ENCODE data around the gene GPT2.
"Not testable (repeated sequence)": the region's sequence is repeated elsewhere in the genome, so short reads cannot be mapped to it uniquely, and the experiment has no call there.

The GPT2 gene

GRCh38 chr16:46926470-46927225 lies 42.5 kb downstream of the GPT2 start:
- no peak for FAIRE-seq
- no peak for TF ChIP-seq POU2F2 (IDR thresholded peaks at IDR 0.05; ENCODE audit: low read depth, low read length)
- TF ChIP-seq POLR2AphosphoS5 (IDR thresholded peaks at IDR 0.05; ENCODE audit: low read depth, low read length), result no peak
- TF ChIP-seq PAX5 (IDR thresholded peaks at IDR 0.05; ENCODE audit: insufficient read depth, low read length, severe bottlenecking), result no peak
- no peak for TF ChIP-seq TAF1 (IDR thresholded peaks at IDR 0.05; ENCODE audit: low read depth, low read length)
- TF ChIP-seq POLR2A (IDR thresholded peaks at IDR 0.05; ENCODE audit: low read depth, low read length), result no peak
- TF ChIP-seq SPI1 (IDR thresholded peaks at IDR 0.05; ENCODE audit: low read depth, low read length), result no peak
- no peak for DNase-seq (ENCODE audit: insufficient read length, low spot score)

- DNase-seq (ENCODE audit: insufficient read length, low spot score) (no peak), FAIRE-seq (no peak)
- no peak for TF ChIP-seq POLR2AphosphoS5 (IDR thresholded peaks at IDR 0.05; ENCODE audit: low read depth, low read length)
- TF ChIP-seq PAX5 (IDR thresholded peaks at IDR 0.05; ENCODE audit: insufficient read depth, low read length, severe bottlenecking), result no peak
- TF ChIP-seq POU2F2 (IDR thresholded peaks at IDR 0.05; ENCODE audit: low read depth, low read length), result no peak
- TF ChIP-seq SPI1 (IDR thresholded peaks at IDR 0.05; ENCODE audit: low read depth, low read length), result no peak
- TF ChIP-seq TAF1 (IDR thresholded peaks at IDR 0.05; ENCODE audit: low read depth, low read length), result no peak
- TF ChIP-seq POLR2A (IDR thresholded peaks at IDR 0.05; ENCODE audit: low read depth, low read length), result no peak
Measured at GRCh38 chr16:46927273-46927672, 43.1 kb downstream of the GPT2 start.

GRCh38 chr16:46928811-46929210 lies 44.6 kb downstream of the GPT2 start:
- DNase-seq (ENCODE audit: insufficient read length, low spot score), result no peak
- no peak for TF ChIP-seq PAX5 (IDR thresholded peaks at IDR 0.05; ENCODE audit: insufficient read depth, low read length, severe bottlenecking)
- TF ChIP-seq TAF1 (IDR thresholded peaks at IDR 0.05; ENCODE audit: low read depth, low read length), result no peak
- TF ChIP-seq POU2F2 (IDR thresholded peaks at IDR 0.05; ENCODE audit: low read depth, low read length), result no peak
- no peak for TF ChIP-seq SPI1 (IDR thresholded peaks at IDR 0.05; ENCODE audit: low read depth, low read length)
- TF ChIP-seq POLR2AphosphoS5 (IDR thresholded peaks at IDR 0.05; ENCODE audit: low read depth, low read length), result no peak
- TF ChIP-seq POLR2A (IDR thresholded peaks at IDR 0.05; ENCODE audit: low read depth, low read length), result no peak
- FAIRE-seq, result no peak

- no peak for TF ChIP-seq SPI1 (IDR thresholded peaks at IDR 0.05; ENCODE audit: low read depth, low read length)
- no peak for TF ChIP-seq PAX5 (IDR thresholded peaks at IDR 0.05; ENCODE audit: insufficient read depth, low read length, severe bottlenecking)
- no peak for TF ChIP-seq TAF1 (IDR thresholded peaks at IDR 0.05; ENCODE audit: low read depth, low read length)
- no peak for TF ChIP-seq POLR2A (IDR thresholded peaks at IDR 0.05; ENCODE audit: low read depth, low read length)
- TF ChIP-seq POU2F2 (IDR thresholded peaks at IDR 0.05; ENCODE audit: low read depth, low read length), result no peak
- no peak for TF ChIP-seq POLR2AphosphoS5 (IDR thresholded peaks at IDR 0.05; ENCODE audit: low read depth, low read length)
- FAIRE-seq (peak; percentile 93), DNase-seq (ENCODE audit: insufficient read length, low spot score) (peak; percentile 84)
Measured at GRCh38 chr16:46929378-46930332, 45.5 kb downstream of the GPT2 start.

GRCh38 chr16:46930861-46931260 lies 46.7 kb downstream of the GPT2 start:
- FAIRE-seq, result no peak
- TF ChIP-seq POLR2A (IDR thresholded peaks at IDR 0.05; ENCODE audit: low read depth, low read length) (no peak), SPI1 (IDR thresholded peaks at IDR 0.05; ENCODE audit: low read depth, low read length) (no peak), PAX5 (IDR thresholded peaks at IDR 0.05; ENCODE audit: insufficient read depth, low read length, severe bottlenecking) (no peak), POU2F2 (IDR thresholded peaks at IDR 0.05; ENCODE audit: low read depth, low read length) (no peak)
- no peak for DNase-seq (ENCODE audit: insufficient read length, low spot score)

- DNase-seq (ENCODE audit: insufficient read length, low spot score), result no peak
- FAIRE-seq, result peak; percentile 69
- no peak for TF ChIP-seq POU2F2 (IDR thresholded peaks at IDR 0.05; ENCODE audit: low read depth, low read length)
- TF ChIP-seq SPI1 (IDR thresholded peaks at IDR 0.05; ENCODE audit: low read depth, low read length), result peak; percentile 62
Measured at GRCh38 chr16:46932802-46933201, 48.6 kb downstream of the GPT2 start.

- no peak for TF ChIP-seq SPI1 (IDR thresholded peaks at IDR 0.05; ENCODE audit: low read depth, low read length)
- TF ChIP-seq TAF1 (IDR thresholded peaks at IDR 0.05; ENCODE audit: low read depth, low read length), result no peak
- no peak for TF ChIP-seq PAX5 (IDR thresholded peaks at IDR 0.05; ENCODE audit: insufficient read depth, low read length, severe bottlenecking)
- no peak for TF ChIP-seq POLR2AphosphoS5 (IDR thresholded peaks at IDR 0.05; ENCODE audit: low read depth, low read length)
- no peak for TF ChIP-seq POLR2A (IDR thresholded peaks at IDR 0.05; ENCODE audit: low read depth, low read length)
- no peak for TF ChIP-seq POU2F2 (IDR thresholded peaks at IDR 0.05; ENCODE audit: low read depth, low read length)
- DNase-seq (ENCODE audit: insufficient read length, low spot score) (no peak), FAIRE-seq (no peak)
Measured at GRCh38 chr16:46937536-46937935, 53.4 kb downstream of the GPT2 start.

GRCh38 chr16:46944713-46945112 lies 60.6 kb downstream of the GPT2 start:
- FAIRE-seq; DNase-seq (ENCODE audit: insufficient read length, low spot score): not testable (repeated sequence)

GRCh38 chr16:46947900-46948547 lies 63.9 kb downstream of the GPT2 start:
- DNase-seq (ENCODE audit: insufficient read length, low spot score), result no peak
- TF ChIP-seq POLR2A (IDR thresholded peaks at IDR 0.05; ENCODE audit: low read depth, low read length), result no peak

More at GRCh38 chr16:46947900-46948547, 63.9 kb downstream of the GPT2 start:
- FAIRE-seq, result peak; percentile 55

All from GM12891 (cell line).